Panc1 (cell line): Measurements from ENCODE around the gene CMTM6. TPM values are rescaled to one million over a fixed set of nuclear protein-coding genes. Genes with fewer than 3 reads are reported as not detected.

Experiments used
- ATAC-seq: fragments of 200-7000 bp; cut with Tn5 transposase; 2 replicates; pipeline ENCODE4 v1.9.1; 2020; ENCODE audit warnings: mild to moderate bottlenecking, moderate library complexity
- BruUV-seq: library from RNA; stranded (reverse); fragments of 400-500 nt; replicated peaks from 2 replicates; lab custom pipeline; 2021; lab: Mats Ljungman, UMichigan
- CTCF ChIA-PET: fragments of 300-600 bp; sonication (Branson Sonifier 250); formaldehyde crosslinking; loops from one replicate; lab custom pipeline; 2022; ENCODE audit warnings: antibody characterized with exemption; lab: Charles Lee
- POLR2A ChIA-PET: fragments of 300-600 bp; sonication (Branson Sonifier 250); formaldehyde crosslinking; loops from one replicate; lab custom pipeline; 2022; ENCODE audit warnings: antibody characterized with exemption; lab: Charles Lee
- DNase-seq: peaks from one replicate; pipeline ENCODE4 v3.0.0-alpha.2; 2010; ENCODE audit warnings: low read depth, low spot score
- H3K27ac ChIP-seq: 2 replicates; pipeline ENCODE4 v1.5.1; 2011; ENCODE audit warnings: mild to moderate bottlenecking, low read length, inconsistent platforms
- H3K27me3 ChIP-seq: fragments of 200-500 bp; sonication (Bioruptor generic); 2 replicates; pipeline ENCODE4 v1.6.0; 2014; ENCODE audit warnings: low read length, inconsistent platforms; ENCODE audit not compliant: control insufficient read depth, insufficient read depth
- H3K36me3 ChIP-seq: fragments of 200-500 bp; sonication (Bioruptor generic); 2 replicates; pipeline ENCODE4 v1.5.1; 2014; ENCODE audit warnings: inconsistent platforms, mild to moderate bottlenecking, low read length, moderate library complexity; ENCODE audit not compliant: control insufficient read depth, insufficient read depth
- H3K4me1 ChIP-seq: 2 replicates; pipeline ENCODE4 v1.5.1; 2011; ENCODE audit warnings: inconsistent platforms, mild to moderate bottlenecking, low read length, moderate library complexity; ENCODE audit not compliant: control insufficient read depth, insufficient read depth
- H3K4me3 ChIP-seq, 2 experiments: 2 replicates each; pipeline ENCODE4 v1.5.1; 2011 to 2012; ENCODE audit warnings: low read depth in 2 of 2, low read length in 2 of 2, mild to moderate bottlenecking in 2 of 2, inconsistent platforms in 1 of 2, moderate library complexity in 1 of 2
- H3K9me3 ChIP-seq: fragments of 200-500 bp; sonication (Bioruptor generic); 2 replicates; pipeline ENCODE4 v1.5.1; 2014; ENCODE audit warnings: low read depth, mild to moderate bottlenecking, inconsistent platforms, low read length, moderate library complexity; ENCODE audit not compliant: control insufficient read depth, insufficient read depth
- CTCF ChIP-seq: fragments of 450-650 bp; IDR thresholded peaks from 2 replicates; pipeline ENCODE4 v1.5.1; 2017; ENCODE audit warnings: mild to moderate bottlenecking
- POLR2AphosphoS5 ChIP-seq: IDR thresholded peaks from 2 replicates; pipeline ENCODE4 v1.6.1; 2012; ENCODE audit warnings: mild to moderate bottlenecking, low read depth, low read length, moderate library complexity
- REST ChIP-seq, 2 experiments: IDR thresholded peaks; 2 replicates each; pipeline ENCODE4 v1.6.1; 2011 to 2012; ENCODE audit warnings: low read depth in 2 of 2, control low read depth in 1 of 2, low read length in 1 of 2, mild to moderate bottlenecking in 1 of 2, moderate library complexity in 1 of 2; ENCODE audit not compliant: insufficient read depth in 1 of 2
- SIN3A ChIP-seq: IDR thresholded peaks from 2 replicates; pipeline ENCODE4 v1.6.1; 2012; ENCODE audit warnings: low read depth, mild to moderate bottlenecking, low read length, moderate library complexity, borderline replicate concordance; ENCODE audit not compliant: insufficient read depth
- TCF7L2 ChIP-seq: IDR thresholded peaks from 2 replicates; pipeline ENCODE4 v1.6.1; 2011; ENCODE audit warnings: mild to moderate bottlenecking, low read depth, low read length, inconsistent platforms
- in situ Hi-C: cut with HindIII; loops from 2 replicates; pipeline ENCODE4 v1.10.0; 2016; ENCODE audit warnings: low sequenced_read_pairs, low pct_unique_long_range_greater_than_20kb
- intact Hi-C: fragments of 100-400 bp; cut with micrococcal nuclease; formaldehyde crosslinking; loops from one replicate; pipeline ENCODE4 v1.10.0; 2022; ENCODE audit not compliant: unreplicated experiment
- total RNA-seq: library from RNA; stranded (reverse); gene quantifications from one replicate; pipeline ENCODE4 v1.2.1, GENCODE V29; 2021; ENCODE audit not compliant: unreplicated experiment

The CMTM6 gene
- total RNA-seq, 1 experiment from 2014 or later: 56.4 TPM

- H3K4me3 ChIP-seq: no peak overlapping the region
- no peak for TF ChIP-seq REST (IDR thresholded peaks at IDR 0.05; ENCODE audit: insufficient read depth in 1 of 2, low read depth in 2 of 2, low read length in 1 of 2)
- no peak for TF ChIP-seq TCF7L2
- no peak for TF ChIP-seq POLR2AphosphoS5
- no peak for TF ChIP-seq CTCF
- no peak for TF ChIP-seq SIN3A
- H3K9me3 ChIP-seq: no peaks in the 10 kb centered on the region
- H3K36me3 ChIP-seq: no peaks in the 10 kb centered on the region
- ChIA-PET CTCF (no interaction called here), POLR2A (no interaction called here)
- BruUV-seq: no TSS peak
- intact Hi-C loops (no loop called here), in situ Hi-C loops (no loop called here)
- no peaks in the 10 kb centered on the region for H3K27me3 ChIP-seq
- ATAC-seq (no peak), DNase-seq (no peak)
- no peak overlapping the region for H3K27ac ChIP-seq
- peaks cover 8% of the 10 kb centered on the region for H3K4me1 ChIP-seq
These were observed 46.1 kb downstream of the CMTM6 start for GRCh38 chr3:32456429-32457130.

- DNase-seq: no peak
- ATAC-seq: no peak
- ChIA-PET CTCF (no interaction called here), POLR2A (no interaction called here)
- TF ChIP-seq CTCF (no peak), POLR2AphosphoS5 (no peak), TCF7L2 (no peak), SIN3A (no peak), REST (IDR thresholded peaks at IDR 0.05; ENCODE audit: insufficient read depth in 1 of 2, low read depth in 2 of 2, low read length in 1 of 2) (no peak)
- H3K27me3 ChIP-seq: no peaks in the 10 kb centered on the region
- no peaks in the 10 kb centered on the region for H3K9me3 ChIP-seq
- no TSS peak for BruUV-seq
- H3K36me3 ChIP-seq: no peaks in the 10 kb centered on the region
- in situ Hi-C loops: no loop called here
- H3K27ac ChIP-seq: no peak overlapping the region
- intact Hi-C loops: no loop called here
- no peak overlapping the region for H3K4me3 ChIP-seq
- H3K4me1 ChIP-seq: peaks cover 8% of the 10 kb centered on the region; the same call in 1 of the 2 replicates
These were observed 46.8 kb downstream of the CMTM6 start for GRCh38 chr3:32455609-32456428.
